H1 (cell line): Measurements from ENCODE around the gene DYRK1B. TPM values are rescaled to one million over a fixed set of nuclear protein-coding genes. Genes with fewer than 3 reads are reported as not detected.

Experiments used
- CTCF ChIA-PET: fragments of 300-600 bp; sonication (Branson Sonifier 250); formaldehyde crosslinking; loops from one replicate; lab custom pipeline; 2021; ENCODE audit not compliant: partially characterized antibody; lab: Charles Lee
- POLR2A ChIA-PET: fragments of 300-600 bp; sonication (Branson Sonifier 250); formaldehyde crosslinking; loops from one replicate; lab custom pipeline; 2021; ENCODE audit warnings: inconsistent platforms; ENCODE audit not compliant: partially characterized antibody; lab: Charles Lee
- DNase-seq, 2 experiments: peaks; one replicate each; pipeline versions ENCODE4 v3.0.0 to v3.0.0-alpha.2; 2010 to 2022; ENCODE audit warnings: low spot score in 2 of 2, low read depth in 1 of 2, mixed read lengths in 1 of 2
- FAIRE-seq: peaks from 2 replicates; lab custom pipeline; 2011; peaks lifted over from hg19 to GRCh38; lab: Jason Lieb, UNC
- H2AFZ ChIP-seq: 2 replicates; pipeline ENCODE4 v1.8.1; 2012; ENCODE audit warnings: low read length, inconsistent platforms
- H2AK5ac ChIP-seq: 2 replicates; pipeline ENCODE4 v1.6.1; 2013; ENCODE audit warnings: low read depth, low read length
- H2BK120ac ChIP-seq: replicated peaks from 2 replicates; pipeline ENCODE3; 2013; ENCODE audit warnings: low read depth, low read length, inconsistent platforms
- H2BK12ac ChIP-seq: 2 replicates; pipeline ENCODE4 v1.6.1; 2013; ENCODE audit warnings: low read depth, low read length
- H2BK15ac ChIP-seq: 2 replicates; pipeline ENCODE4 v1.6.1; 2013; ENCODE audit warnings: low read length
- H2BK20ac ChIP-seq: 2 replicates; pipeline ENCODE4 v1.6.1; 2013; ENCODE audit warnings: low read length
- H2BK5ac ChIP-seq: 2 replicates; pipeline ENCODE4 v1.6.1; 2013; ENCODE audit warnings: low read depth, low read length
- H3K14ac ChIP-seq: 2 replicates; pipeline ENCODE4 v1.6.1; 2013; ENCODE audit warnings: inconsistent platforms; ENCODE audit not compliant: insufficient read length
- H3K18ac ChIP-seq: 2 replicates; pipeline ENCODE4 v1.6.1; 2013; ENCODE audit warnings: low read length; ENCODE audit errors: extremely low read depth
- H3K23ac ChIP-seq: 2 replicates; pipeline ENCODE4 v1.6.1; 2013; ENCODE audit warnings: inconsistent platforms; ENCODE audit not compliant: insufficient read length
- H3K23me2 ChIP-seq: 2 replicates; pipeline ENCODE4 v1.6.1; 2013; ENCODE audit warnings: low read depth, low read length
- H3K27ac ChIP-seq: 2 replicates; pipeline ENCODE4 v1.6.1; 2011; ENCODE audit warnings: low read depth, low read length, inconsistent platforms
- H3K27me3 ChIP-seq, 4 experiments: replicated peaks in 1 of 4; 1 replicate in 1 of 4; 2 replicates in 3 of 4; pipeline versions ENCODE4 v1.6.1 to v1.8.1; 2011 to 2013; ENCODE audit warnings: low read length in 3 of 4, mild to moderate bottlenecking in 3 of 4, inconsistent platforms in 2 of 4, mixed read lengths in 2 of 4, moderate library complexity in 1 of 4; ENCODE audit not compliant: control insufficient read depth in 3 of 4, insufficient read depth in 3 of 4; ENCODE audit errors: extremely low read depth in 1 of 4
- H3K36me3 ChIP-seq, 4 experiments: 2 replicates each; pipeline versions ENCODE4 v1.6.1 to v1.8.1; 2011 to 2013; ENCODE audit warnings: mild to moderate bottlenecking in 4 of 4, low read length in 3 of 4, moderate library complexity in 2 of 4, control low read depth in 1 of 4, inconsistent platforms in 1 of 4; ENCODE audit not compliant: insufficient read depth in 4 of 4, control insufficient read depth in 2 of 4
- H3K4ac ChIP-seq: replicated peaks from 2 replicates; pipeline ENCODE3; 2013; ENCODE audit warnings: low read length, low read depth, mixed read lengths, inconsistent platforms; ENCODE audit not compliant: insufficient read length
- H3K4me1 ChIP-seq, 4 experiments: replicated peaks in 1 of 4; 1 replicate in 1 of 4; 2 replicates in 3 of 4; pipeline versions ENCODE4 v1.6.1 to v1.8.1; 2011 to 2013; ENCODE audit warnings: low read length in 3 of 4, inconsistent platforms in 2 of 4, mixed read lengths in 1 of 4; ENCODE audit not compliant: insufficient read depth in 4 of 4, control insufficient read depth in 3 of 4
- H3K4me2 ChIP-seq, 2 experiments: 2 replicates each; pipeline versions ENCODE4 v1.6.1 to v1.8.1; 2011 to 2013; ENCODE audit warnings: low read depth in 2 of 2, low read length in 2 of 2, control low read depth in 1 of 2, inconsistent platforms in 1 of 2, mild to moderate bottlenecking in 1 of 2; ENCODE audit not compliant: insufficient read depth in 1 of 2
- H3K4me3 ChIP-seq, 4 experiments: fragments of 200-600, 300-600 bp in 1 of 4; sonication (generic), shearing (Covaris generic), sonication (Bioruptor Twin) in 1 of 4; 2 replicates each; pipeline versions ENCODE4 v1.5.1 to v1.8.1; 2011 to 2016; ENCODE audit warnings: low read length in 4 of 4, low read depth in 3 of 4, control low read depth in 2 of 4, inconsistent platforms in 2 of 4, mild to moderate bottlenecking in 2 of 4, mixed read lengths in 1 of 4, moderate library complexity in 1 of 4; ENCODE audit not compliant: insufficient read depth in 2 of 4; ENCODE audit errors: extremely low read depth in 1 of 4
- H3K56ac ChIP-seq: replicated peaks from 2 replicates; pipeline ENCODE3; 2013; ENCODE audit warnings: low read depth, mild to moderate bottlenecking, mixed read lengths, low read length, inconsistent platforms; ENCODE audit not compliant: insufficient read length
- H3K79me1 ChIP-seq: 2 replicates; pipeline ENCODE4 v1.6.1; 2013; ENCODE audit warnings: low read depth, low read length, control low read depth
- H3K79me2 ChIP-seq, 2 experiments: 2 replicates each; pipeline versions ENCODE4 v1.6.1 to v1.8.1; 2012 to 2013; ENCODE audit warnings: low read length in 2 of 2, mild to moderate bottlenecking in 2 of 2, inconsistent platforms in 1 of 2; ENCODE audit not compliant: insufficient read depth in 2 of 2, control insufficient read depth in 1 of 2
- H3K9ac ChIP-seq, 4 experiments: replicated peaks in 1 of 4; 1 replicate in 1 of 4; 2 replicates in 3 of 4; pipeline versions ENCODE4 v1.6.1 to v1.8.1; 2011 to 2013; ENCODE audit warnings: low read depth in 3 of 4, low read length in 3 of 4, control low read depth in 2 of 4, mild to moderate bottlenecking in 2 of 4, moderate library complexity in 2 of 4, inconsistent platforms in 1 of 4; ENCODE audit errors: extremely low read depth in 1 of 4
- H3K9me3 ChIP-seq, 2 experiments: 2 replicates each; pipeline versions ENCODE4 v1.6.1 to v1.8.1; 2012 to 2013; ENCODE audit warnings: mild to moderate bottlenecking in 2 of 2, moderate library complexity in 2 of 2, control low read depth in 1 of 2, inconsistent platforms in 1 of 2, low read depth in 1 of 2, low read length in 1 of 2, mixed read lengths in 1 of 2; ENCODE audit not compliant: insufficient read depth in 2 of 2
- H4K20me1 ChIP-seq, 2 experiments: replicated peaks in 1 of 2; 2 replicates each; pipeline versions ENCODE3 to v1.8.1; 2011 to 2013; ENCODE audit warnings: inconsistent platforms in 2 of 2, low read length in 2 of 2, mild to moderate bottlenecking in 1 of 2; ENCODE audit not compliant: insufficient read depth in 2 of 2, control insufficient read depth in 1 of 2
- H4K5ac ChIP-seq: 2 replicates; pipeline ENCODE4 v1.6.1; 2013; ENCODE audit warnings: low read length, low read depth, mixed read lengths, inconsistent platforms; ENCODE audit not compliant: insufficient read length
- H4K8ac ChIP-seq: 2 replicates; pipeline ENCODE4 v1.8.0; 2013; ENCODE audit warnings: mild to moderate bottlenecking, moderate library complexity, low read length, inconsistent platforms; ENCODE audit not compliant: insufficient read depth; ENCODE audit errors: extremely low read depth
- H4K91ac ChIP-seq: replicated peaks from 2 replicates; pipeline ENCODE3; 2013; ENCODE audit warnings: low read length, mixed read lengths, inconsistent platforms; ENCODE audit not compliant: insufficient read length
- CBX8 ChIP-seq: fragments of 300-800, 300-1000 bp; sonication (generic); IDR thresholded peaks from 2 replicates; pipeline ENCODE4 v1.7.1; 2016; ENCODE audit warnings: low read depth, low read length, borderline replicate concordance
- CHD1 ChIP-seq: IDR thresholded peaks from 2 replicates; pipeline ENCODE4 v1.6.1; 2012; ENCODE audit warnings: low read depth, low read length, improper control_type of control experiment
- CTBP2 ChIP-seq: IDR thresholded peaks from 2 replicates; pipeline ENCODE4 v1.7.0; 2011; ENCODE audit warnings: borderline replicate concordance, mild to moderate bottlenecking, moderate library complexity, mixed read lengths, low read length; ENCODE audit not compliant: insufficient read depth, insufficient read length
- RNF2 ChIP-seq: fragments of 200-900, 300-1000 bp; sonication (generic); IDR thresholded peaks from 2 replicates; pipeline ENCODE4 v1.7.1; 2016; ENCODE audit warnings: borderline replicate concordance, low read depth, mild to moderate bottlenecking, antibody characterized with exemption, low read length; ENCODE audit not compliant: poor library complexity, severe bottlenecking; ENCODE audit errors: missing control alignments
- SIN3A ChIP-seq, 2 experiments: IDR thresholded peaks in 1 of 2; conservative IDR thresholded peaks in 1 of 2; 2 replicates each; pipeline ENCODE4 v1.6.1; 2011 to 2012; ENCODE audit warnings: low read length in 2 of 2, improper control_type of control experiment in 1 of 2, low read depth in 1 of 2, mild to moderate bottlenecking in 1 of 2
- TAF1 ChIP-seq: IDR thresholded peaks from 2 replicates; pipeline ENCODE4 v1.6.1; 2011; ENCODE audit warnings: mild to moderate bottlenecking, low read depth, low read length
- TCF12 ChIP-seq: IDR thresholded peaks from 2 replicates; pipeline ENCODE4 v1.6.1; 2011; ENCODE audit warnings: low read depth, mild to moderate bottlenecking, low read length
- TEAD4 ChIP-seq: IDR thresholded peaks from 2 replicates; pipeline ENCODE4 v1.6.1; 2012; ENCODE audit warnings: low read depth, low read length, inconsistent platforms, mixed read lengths
- YY1 ChIP-seq: IDR thresholded peaks from 2 replicates; pipeline ENCODE4 v1.6.1; 2011; ENCODE audit warnings: low read depth, mild to moderate bottlenecking, low read length
- ZNF274 ChIP-seq: IDR thresholded peaks from 2 replicates; pipeline ENCODE4 v1.7.0; 2012; ENCODE audit warnings: low read length, borderline replicate concordance; ENCODE audit errors: extremely low read depth
- WGBS, 2 experiments: shearing (Covaris generic) in 1 of 2; methylation state at CpG; one replicate each; pipeline versions ENCODE4 v1.1.6 to v1.1.7; 2013 to 2015; ENCODE audit warnings: low lambda C conversion rate in 2 of 2, mixed read lengths in 2 of 2, inconsistent platforms in 1 of 2, low coverage in 1 of 2, missing lambda C conversion rate in 1 of 2; ENCODE audit not compliant: insufficient replicate concordance in 2 of 2, insufficient coverage in 1 of 2, insufficient read length in 1 of 2; ENCODE audit errors: extremely low coverage in 1 of 2, missing lambda C conversion rate in 1 of 2; 5-methylcytosine and 5-hydroxymethylcytosine counted together
- polyA plus RNA-seq, 7 experiments: library from polyadenylated mRNA; depleted of rRNA in 3 of 7; stranded (reverse) in 5 of 7; unstranded in 2 of 7; fragments of >200 nt in 5 of 7; fragments of 200-250 nt in 2 of 7; gene quantifications; 1 replicate in 5 of 7; 2 replicates in 1 of 7; 4 replicates in 1 of 7; pipeline versions ENCODE4 v1.2.1 to v1.2.3, GENCODE V29; 2011 to 2013; ENCODE audit warnings: missing spikeins in 2 of 7, mixed read lengths in 2 of 7
- total RNA-seq: library from RNA; stranded (reverse); fragmentation: NEBNext Ultra II Directional; extraction: Animal tissue kit (Norgen Biotek cat#: 25700); gene quantifications from 2 replicates; pipeline ENCODE4 v1.2.1, GENCODE V29; 2021

The DYRK1B gene
- total and polyA plus RNA-seq, 2 of the 8 experiments (the other 6 are each of a cell fraction or from before 2014, with no cell fraction given): 6.9 to 14.8 TPM

DNA sequence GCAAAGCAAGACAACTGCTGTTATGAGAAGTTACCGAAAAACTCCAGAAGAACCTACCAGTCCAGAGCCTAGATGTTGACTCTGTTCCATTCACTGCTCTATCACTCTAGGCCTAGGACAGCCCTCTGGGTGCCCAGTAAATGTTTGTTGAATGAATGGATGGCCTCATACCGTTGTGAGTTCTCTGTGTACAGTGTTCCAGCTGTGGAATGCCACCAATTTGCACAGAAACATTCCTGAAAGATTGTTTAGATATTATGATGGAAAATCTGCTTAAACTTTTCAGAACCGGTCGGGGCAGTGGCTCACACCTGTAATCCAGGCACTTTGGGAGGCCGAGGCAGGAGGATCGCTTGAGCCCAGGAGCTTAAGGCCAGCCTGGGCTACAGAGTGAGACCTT lies 13.6 kb upstream of the DYRK1B start:
- Histone ChIP-seq H3K14ac (no peak overlapping the region), H3K79me1 (peaks cover 3% of the 10 kb centered on the region), H3K4ac (no peak overlapping the region), H2AFZ (peak overlapping the region; percentile 97; the same call in 1 of the 2 replicates), H2BK5ac (no peak overlapping the region), H2BK15ac (no peak overlapping the region), H2BK12ac (no peak overlapping the region), H3K23me2 (peaks cover 12% of the 10 kb centered on the region), H3K18ac (no peak overlapping the region), H3K23ac (no peak overlapping the region), H3K4me3 (no peak overlapping the region), H3K36me3 (no peaks in the 10 kb centered on the region), H2BK120ac (no peak overlapping the region), H3K56ac (no peak overlapping the region), H3K4me1 (peaks cover 7 to 28% (median 17%) of the 10 kb centered on the region in 4 experiments), H4K8ac (no peak overlapping the region), H4K5ac (no peak overlapping the region), H4K91ac (no peak overlapping the region), H3K9me3 (no peaks in the 10 kb centered on the region), H3K27me3 (no peaks in the 10 kb centered on the region), H3K79me2 (peaks cover 33 to 36% of the 10 kb centered on the region in 2 experiments), H3K9ac (no peak overlapping the region), H2AK5ac (no peak overlapping the region), H4K20me1 (peaks cover 12 to 13% of the 10 kb centered on the region in 2 experiments), H2BK20ac (no peak overlapping the region), H3K4me2 (peak overlapping the region in 1 of 2 experiments; percentile 96; a peak in 1 of 4 replicates), H3K27ac (no peak overlapping the region)
- no peak for TF ChIP-seq ZNF274
- no peak for TF ChIP-seq CBX8
- TF ChIP-seq CTBP2: no peak
- no peak for TF ChIP-seq RNF2
- TF ChIP-seq TEAD4: no peak
- no peak for TF ChIP-seq TCF12
- TF ChIP-seq TAF1: no peak
- no peak for TF ChIP-seq YY1
- no peak for TF ChIP-seq SIN3A (conservative IDR thresholded peaks at IDR 0.05 in 1 of 2, IDR thresholded peaks at IDR 0.05 in 1 of 2; ENCODE audit: low read depth in 1 of 2, low read length in 2 of 2)
- TF ChIP-seq CHD1: no peak
- 91% methylated on average over 6 of the region's 6 CpGs; no CpG with 5 or more reads in 1 of the 2 experiments for WGBS, 2 experiments
- CTCF ChIA-PET: interaction anchor here (0.7 kb wide), 1 partner anchor 55 kb away, joined by 3 read pairs; no protein-coding TSS in a partner anchor
- no peak for DNase-seq
- FAIRE-seq: no peak
- POLR2A ChIA-PET: interaction anchor here (0.8 to 1.1 kb wide), 3 partner anchors 14 to 208 kb away, joined by 3 to 4 read pairs (median 3); partner anchors contain the start of genes DYRK1B and ZNF780B
